GM12872 (cell line): Measurements from ENCODE around the gene ZNF98.

Experiments used
- TF ChIP-seq, protein P1 (sequence below): IDR thresholded peaks from 3 replicates; pipeline ENCODE4 v1.5.1; 2011; ENCODE audit warnings: low read depth, mild to moderate bottlenecking, low read length, moderate library complexity; ENCODE audit not compliant: insufficient read depth

Gene ZNF98

DNA sequence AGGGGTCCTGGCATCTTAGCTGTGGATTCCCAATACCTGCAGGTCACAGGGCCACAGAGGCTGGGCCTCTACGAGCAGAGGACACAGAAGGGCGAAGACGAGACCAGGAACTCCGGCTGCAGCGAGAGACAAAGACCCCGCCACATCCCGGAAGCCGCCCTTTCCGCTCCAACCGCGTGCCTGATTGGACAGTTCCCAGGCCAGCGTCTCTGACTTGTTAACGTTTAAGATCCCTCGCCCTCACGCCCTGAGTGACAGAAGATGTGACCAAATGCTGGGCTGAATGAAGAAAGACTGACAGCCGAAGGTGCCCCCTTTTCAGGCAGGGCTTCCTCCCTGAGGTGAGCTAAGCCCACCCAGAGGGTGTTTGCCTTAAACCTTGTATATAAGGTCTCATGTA, at the start of gene ZNF98:
TSS of gene ZNF98 (minus strand) at position 136 of the 400 bp plus-strand sequence. CDS start at position 14, 122 bp downstream.
- TF ChIP-seq, protein P1, sequence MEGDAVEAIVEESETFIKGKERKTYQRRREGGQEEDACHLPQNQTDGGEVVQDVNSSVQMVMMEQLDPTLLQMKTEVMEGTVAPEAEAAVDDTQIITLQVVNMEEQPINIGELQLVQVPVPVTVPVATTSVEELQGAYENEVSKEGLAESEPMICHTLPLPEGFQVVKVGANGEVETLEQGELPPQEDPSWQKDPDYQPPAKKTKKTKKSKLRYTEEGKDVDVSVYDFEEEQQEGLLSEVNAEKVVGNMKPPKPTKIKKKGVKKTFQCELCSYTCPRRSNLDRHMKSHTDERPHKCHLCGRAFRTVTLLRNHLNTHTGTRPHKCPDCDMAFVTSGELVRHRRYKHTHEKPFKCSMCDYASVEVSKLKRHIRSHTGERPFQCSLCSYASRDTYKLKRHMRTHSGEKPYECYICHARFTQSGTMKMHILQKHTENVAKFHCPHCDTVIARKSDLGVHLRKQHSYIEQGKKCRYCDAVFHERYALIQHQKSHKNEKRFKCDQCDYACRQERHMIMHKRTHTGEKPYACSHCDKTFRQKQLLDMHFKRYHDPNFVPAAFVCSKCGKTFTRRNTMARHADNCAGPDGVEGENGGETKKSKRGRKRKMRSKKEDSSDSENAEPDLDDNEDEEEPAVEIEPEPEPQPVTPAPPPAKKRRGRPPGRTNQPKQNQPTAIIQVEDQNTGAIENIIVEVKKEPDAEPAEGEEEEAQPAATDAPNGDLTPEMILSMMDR: no peak

DNA sequence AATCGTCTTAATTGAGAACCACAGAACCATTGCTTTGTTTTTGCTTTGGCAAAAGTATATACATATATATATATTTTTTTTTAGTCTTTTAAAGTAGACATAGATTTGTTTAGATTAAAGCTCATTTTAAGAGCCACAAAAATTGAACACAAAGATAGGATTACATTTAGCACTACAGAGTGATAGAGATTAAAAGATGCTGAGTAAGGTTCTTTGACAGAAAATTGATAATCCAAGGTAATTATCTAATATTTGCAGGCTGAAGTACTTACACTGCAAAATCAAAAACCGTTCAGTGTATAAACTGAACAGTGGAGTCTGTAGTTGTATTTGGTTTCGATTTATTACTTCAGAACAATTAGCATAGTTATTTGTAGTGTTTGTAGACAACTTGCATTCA, 24.5 kb upstream of the ZNF98 start:
- TF ChIP-seq, protein P1: no peak

DNA sequence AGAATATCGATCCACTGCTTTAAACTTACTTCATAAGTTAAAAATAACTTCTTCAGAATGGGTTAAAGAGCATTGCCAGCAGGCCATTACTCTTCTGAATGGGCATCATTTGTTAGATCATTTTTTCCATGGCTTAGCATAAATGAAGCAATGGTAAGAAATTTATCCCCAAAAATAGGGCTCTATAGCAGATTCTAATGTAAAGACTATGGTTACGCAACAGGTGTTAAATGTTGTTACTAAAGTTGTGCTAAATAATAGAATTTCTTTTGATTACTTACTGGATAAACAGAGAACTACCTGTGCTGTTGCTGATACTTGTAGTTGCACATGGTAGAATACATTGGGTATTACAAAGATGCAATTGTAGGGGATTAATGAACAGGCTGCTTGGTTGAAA, 15.9 kb upstream of the ZNF98 start:
- TF ChIP-seq, protein P1: no peak

DNA sequence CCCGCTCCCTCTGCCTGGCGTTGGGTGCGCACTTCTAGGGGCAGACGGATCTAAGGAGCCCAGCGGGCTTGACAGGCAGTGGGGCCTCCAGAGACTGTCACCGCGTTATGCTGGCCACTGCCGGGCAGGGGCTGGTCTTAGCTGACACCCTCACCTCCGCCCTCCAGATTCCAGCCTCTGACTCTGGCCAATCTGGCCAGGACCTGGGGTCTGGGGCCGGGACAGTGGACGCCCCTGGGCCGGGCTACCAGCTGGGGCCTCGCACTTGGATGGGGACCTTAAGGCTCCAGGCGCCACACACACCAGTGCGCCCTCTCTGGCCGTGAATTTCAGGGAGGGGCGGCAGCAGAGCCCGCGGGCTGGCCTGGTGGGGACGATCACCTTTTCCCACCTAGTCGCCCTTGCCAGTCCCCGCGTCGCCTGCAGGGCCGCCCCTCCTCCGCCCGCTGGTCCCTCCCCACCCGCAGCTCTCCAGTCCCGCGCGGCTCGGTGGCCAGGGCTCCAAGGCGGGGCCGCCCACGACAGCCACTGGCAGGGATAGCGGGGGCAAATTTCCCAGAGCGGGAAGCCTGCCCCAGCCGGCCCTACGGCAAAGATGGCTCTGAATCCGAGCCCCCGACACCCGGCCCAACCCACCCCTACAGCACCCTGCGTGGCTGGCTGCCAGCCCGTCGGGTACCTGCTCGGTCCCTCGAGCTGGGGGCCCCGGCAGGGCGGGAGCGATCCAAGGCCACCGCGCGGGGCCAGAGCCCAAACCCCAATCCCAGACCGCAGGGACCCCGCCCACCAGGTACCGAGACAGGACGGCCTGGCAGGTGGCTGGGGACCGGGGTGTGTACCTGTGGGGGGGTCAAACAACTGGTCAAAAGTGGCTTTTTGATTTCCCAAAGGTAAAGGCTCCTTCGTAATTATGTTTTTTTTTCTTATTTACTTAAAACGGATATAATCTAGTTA, 6.1 kb upstream of the ZNF98 start:
- TF ChIP-seq, protein P1: no peak

DNA sequence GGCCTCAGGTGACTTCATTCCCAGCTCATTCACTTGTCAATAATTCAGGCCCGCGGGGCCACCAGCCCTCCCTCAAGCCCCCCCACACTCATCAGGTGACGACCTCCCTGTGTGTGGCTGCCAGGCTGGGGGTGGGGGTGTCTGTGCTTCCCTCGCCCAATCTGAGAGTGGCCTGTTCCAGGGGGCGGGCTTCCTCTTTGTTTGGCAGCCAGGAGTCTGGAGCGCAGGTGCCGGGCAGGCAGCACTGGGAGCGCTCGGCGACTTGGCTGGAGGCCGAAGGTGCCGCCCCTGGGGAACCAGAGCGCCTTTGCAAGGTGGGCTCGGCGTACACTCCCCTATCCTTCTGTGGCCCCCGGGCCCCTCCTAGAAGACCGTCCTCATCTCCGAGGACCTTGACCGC, 5.4 kb upstream of the ZNF98 start:
- TF ChIP-seq, protein P1: no peak

DNA sequence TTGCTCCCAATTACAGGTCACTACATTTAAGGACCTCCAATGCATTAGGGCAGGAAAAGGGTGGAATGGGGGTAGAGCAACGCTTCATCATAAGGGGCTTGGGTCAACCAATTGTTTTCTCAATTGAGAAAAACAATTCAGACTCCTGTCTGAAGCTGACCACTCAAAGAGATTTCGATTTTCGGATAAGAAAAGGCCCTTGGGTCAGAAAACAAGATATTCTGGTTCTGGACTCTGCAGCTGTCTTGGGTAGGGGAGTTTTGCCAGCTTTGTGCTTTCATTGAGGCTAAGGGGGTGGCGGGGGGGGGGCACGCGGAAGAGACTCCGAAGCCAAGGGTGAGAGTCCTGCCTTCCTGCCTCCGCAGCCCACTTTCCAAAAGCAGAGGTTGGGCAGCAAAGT, 4.8 kb upstream of the ZNF98 start:
- TF ChIP-seq, protein P1: no peak

DNA sequence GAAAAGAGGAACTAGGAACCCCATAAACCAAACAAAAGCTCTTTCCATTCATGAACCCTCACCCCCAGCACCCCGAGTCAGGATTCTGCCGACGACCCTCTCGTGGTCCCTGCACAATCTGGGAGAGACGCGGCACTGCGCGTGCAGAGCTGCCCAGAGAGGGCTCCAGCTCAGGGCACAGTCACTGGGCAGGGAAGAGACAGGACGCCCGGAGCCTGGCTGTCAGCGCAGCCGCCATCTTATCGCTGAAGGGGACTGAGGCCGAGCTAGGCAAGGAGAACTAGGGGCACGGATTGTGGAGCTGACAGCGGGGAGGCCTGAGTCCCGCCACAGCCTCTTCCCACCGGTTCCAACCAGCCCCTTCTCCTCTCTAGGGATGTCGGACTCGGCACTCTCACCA, 349 bp downstream of the ZNF98 start:
- TF ChIP-seq, protein P1: no peak
